SU-DHL-6 (cell line): ENCODE results near the gene PREX1.

Experiments
- H2AFZ ChIP-seq: fragments of 200-600 bp; sonication (generic); 2 replicates; pipeline ENCODE4 v1.6.1; 2014; ENCODE audit warnings: low read depth, mild to moderate bottlenecking, moderate library complexity, mixed read lengths, antibody characterized with exemption, low read length; ENCODE audit not compliant: severe bottlenecking
- H3F3A ChIP-seq: fragments of 200-600 bp; shearing (Covaris generic); 2 replicates; pipeline ENCODE4 v1.6.0; 2016; ENCODE audit warnings: antibody characterized with exemption, mild to moderate bottlenecking; ENCODE audit not compliant: insufficient read depth
- H3K27ac ChIP-seq: fragments of 200-600 bp; sonication (generic); 2 replicates; pipeline ENCODE4 v1.5.1; 2016; ENCODE audit warnings: low read depth, mild to moderate bottlenecking, low read length, moderate library complexity, mixed read lengths
- H3K27me3 ChIP-seq: fragments of 200-600 bp; sonication (generic), shearing (Covaris generic); 2 replicates; pipeline ENCODE4 v1.6.0; 2014; ENCODE audit warnings: mild to moderate bottlenecking, low read length
- H3K36me3 ChIP-seq: fragments of 200-600 bp; sonication (generic); 2 replicates; pipeline ENCODE4 v1.6.1; 2014; ENCODE audit warnings: mild to moderate bottlenecking, low read length, mixed read lengths
- H3K4me2 ChIP-seq: fragments of 300-600, 200-600 bp; shearing (Covaris generic), sonication (generic); 2 replicates; pipeline ENCODE4 v1.6.0; 2014; ENCODE audit warnings: low read length, low read depth, mild to moderate bottlenecking; ENCODE audit not compliant: poor library complexity, severe bottlenecking
- H3K4me3 ChIP-seq: fragments of 200-600 bp; sonication (generic); 2 replicates; pipeline ENCODE4 v1.5.1; 2014; ENCODE audit warnings: antibody characterized with exemption, low read length, mild to moderate bottlenecking, mixed read lengths; ENCODE audit not compliant: insufficient read depth, poor library complexity, severe bottlenecking
- H3K79me2 ChIP-seq: fragments of 200-600 bp; sonication (generic); 2 replicates; pipeline ENCODE4 v1.6.1; 2014; ENCODE audit warnings: mild to moderate bottlenecking, low read length, moderate library complexity; ENCODE audit not compliant: insufficient read depth
- H3K9ac ChIP-seq: fragments of 200-600 bp; sonication (generic); 2 replicates; pipeline ENCODE4 v1.7.0; 2014; ENCODE audit warnings: mild to moderate bottlenecking, low read length
- H3K9me2 ChIP-seq: fragments of 200-600 bp; sonication (generic); replicated peaks from 2 replicates; pipeline ENCODE4 v1.6.1; 2014; ENCODE audit warnings: low read length; ENCODE audit not compliant: insufficient read depth
- H3K9me3 ChIP-seq: fragments of 200-600 bp; sonication (generic); 2 replicates; pipeline ENCODE4 v1.6.1; 2014; ENCODE audit warnings: low read length, mixed read lengths; ENCODE audit not compliant: insufficient read depth
- H4K20me1 ChIP-seq: fragments of 200-600 bp; sonication (generic); 2 replicates; pipeline ENCODE4 v1.6.1; 2014; ENCODE audit warnings: low read depth, mild to moderate bottlenecking, antibody characterized with exemption, low read length, moderate library complexity, mixed read lengths
- CTCF ChIP-seq: fragments of 200-600 bp; sonication (generic); IDR thresholded peaks from one replicate; pipeline ENCODE4 v1.5.1; 2017; ENCODE audit warnings: antibody characterized with exemption, mild to moderate bottlenecking, low read length, moderate library complexity; ENCODE audit not compliant: insufficient read depth, poor library complexity, severe bottlenecking
- EZH2phosphoT487 ChIP-seq: fragments of 200-600 bp; sonication (generic), shearing (Covaris generic); conservative IDR thresholded peaks from 2 replicates; pipeline ENCODE4 v1.6.1; 2018; ENCODE audit warnings: mild to moderate bottlenecking, antibody characterized with exemption, low read length, moderate library complexity, mixed read lengths

Gene PREX1

GRCh38 chr20:48644286-48644828 is 183.4 kb downstream of the PREX1 start:
- Histone ChIP-seq H3K4me2 (no peak overlapping the region), H2AFZ (no peak overlapping the region), H3K36me3 (no peaks in the 10 kb centered on the region), H3K4me3 (no peak overlapping the region), H3K9ac (no peak overlapping the region), H4K20me1 (no peaks in the 10 kb centered on the region), H3K79me2 (no peaks in the 10 kb centered on the region), H3F3A (no peaks in the 10 kb centered on the region), H3K9me2 (no peaks in the 10 kb centered on the region), H3K27me3 (no peaks in the 10 kb centered on the region), H3K9me3 (no peaks in the 10 kb centered on the region), H3K27ac (no peak overlapping the region)
- TF ChIP-seq EZH2phosphoT487 (no peak), CTCF (no peak)

GRCh38 chr20:48642105-48642880 is 185.5 kb downstream of the PREX1 start:
- Histone ChIP-seq H3K9ac (no peak overlapping the region), H4K20me1 (no peaks in the 10 kb centered on the region), H2AFZ (no peak overlapping the region), H3K4me2 (no peak overlapping the region), H3K36me3 (no peaks in the 10 kb centered on the region), H3K4me3 (no peak overlapping the region), H3K27me3 (no peaks in the 10 kb centered on the region), H3K9me2 (no peaks in the 10 kb centered on the region), H3K27ac (no peak overlapping the region), H3K9me3 (no peaks in the 10 kb centered on the region), H3K79me2 (no peaks in the 10 kb centered on the region), H3F3A (no peaks in the 10 kb centered on the region)
- TF ChIP-seq CTCF (no peak), EZH2phosphoT487 (no peak)

- H3F3A ChIP-seq = no peaks in the 10 kb centered on the region
- H3K36me3 ChIP-seq = no peaks in the 10 kb centered on the region
- H3K9me3 ChIP-seq = no peaks in the 10 kb centered on the region
- H2AFZ ChIP-seq = no peak overlapping the region
- no peak overlapping the region for H3K4me2 ChIP-seq
- no peaks in the 10 kb centered on the region for H3K9me2 ChIP-seq
- no peak for TF ChIP-seq EZH2phosphoT487
- TF ChIP-seq CTCF = no peak
- H3K79me2 ChIP-seq = no peaks in the 10 kb centered on the region
- H3K4me3 ChIP-seq = no peak overlapping the region
- no peaks in the 10 kb centered on the region for H3K27me3 ChIP-seq
- no peak overlapping the region for H3K9ac ChIP-seq
- no peak overlapping the region for H3K27ac ChIP-seq
- no peaks in the 10 kb centered on the region for H4K20me1 ChIP-seq
Measured at GRCh38 chr20:48640871-48641270, 186.9 kb downstream of the PREX1 start.
